Measurements from ENCODE around the gene VKORC1.
"Not testable (repeated sequence)": the region's sequence is repeated elsewhere in the genome, so short reads cannot be mapped to it uniquely, and the experiment has no call there.

VKORC1 gene

GRCh38 chr16:31094424-31095120 is at the start of gene VKORC1:
TSS of gene VKORC1 (minus strand) at chr16:31094797. CDS start at chr16:31094729, 68 bp downstream.
- DNase-seq, result peak; percentile 92 to 95

GRCh38 chr16:31143694-31144148 is 49.1 kb upstream of the VKORC1 start:
- DNase-seq, result no peak

GRCh38 chr16:31143011-31143693 is 48.6 kb upstream of the VKORC1 start:
- DNase-seq, result no peak

GRCh38 chr16:31142109-31143010 is 47.8 kb upstream of the VKORC1 start:
- peak; percentile 99 to 100 for DNase-seq

- DNase-seq, result no peak
Measured at GRCh38 chr16:31141489-31142108, 47.0 kb upstream of the VKORC1 start.

GRCh38 chr16:31141071-31141469 is 46.5 kb upstream of the VKORC1 start:
- DNase-seq, result not testable (repeated sequence)

- DNase-seq, result no peak
Measured at GRCh38 chr16:31138621-31139578, 44.3 kb upstream of the VKORC1 start.

GRCh38 chr16:31136822-31137499 is 42.4 kb upstream of the VKORC1 start:
- not testable (repeated sequence) for DNase-seq

GRCh38 chr16:31136287-31136662 is 41.7 kb upstream of the VKORC1 start:
- no peak for DNase-seq

- no peak for DNase-seq
Measured at GRCh38 chr16:31135535-31136286, 41.1 kb upstream of the VKORC1 start, which contains the start of gene PRSS8. TSS of gene PRSS8 (minus strand) at chr16:31135727. CDS start at chr16:31135498, 229 bp downstream.

GRCh38 chr16:31134625-31135534 is 40.3 kb upstream of the VKORC1 start:
- DNase-seq, result no peak

GRCh38 chr16:31134091-31134571 is 39.5 kb upstream of the VKORC1 start:
- DNase-seq, result no peak

- DNase-seq, result no peak
Measured at GRCh38 chr16:31133046-31133501, 38.5 kb upstream of the VKORC1 start.

GRCh38 chr16:31132303-31132979 is 37.8 kb upstream of the VKORC1 start:
- DNase-seq, result no peak

GRCh38 chr16:31131841-31132271 is 37.3 kb upstream of the VKORC1 start:
- DNase-seq, result no peak

GRCh38 chr16:31131416-31131815 is 36.8 kb upstream of the VKORC1 start:
- no peak for DNase-seq

- DNase-seq, result no peak
Measured at GRCh38 chr16:31130899-31131298, 36.3 kb upstream of the VKORC1 start.

- DNase-seq, result no peak
Measured at GRCh38 chr16:31130336-31130891, 35.8 kb upstream of the VKORC1 start.

Measured in activated CD4-positive, alpha-beta T cell treated with anti-CD3 and anti-CD28 coated beads, Interleukin-2, amount 50 U/mL, for 48 hours (primary cell).